ENCODE results near the gene FIGNL1. TPM values are rescaled to one million over a fixed set of nuclear protein-coding genes. Genes with fewer than 3 reads are reported as not detected.

FIGNL1 gene
- polyA plus RNA-seq, 1 experiment: 8.3 TPM

DNA sequence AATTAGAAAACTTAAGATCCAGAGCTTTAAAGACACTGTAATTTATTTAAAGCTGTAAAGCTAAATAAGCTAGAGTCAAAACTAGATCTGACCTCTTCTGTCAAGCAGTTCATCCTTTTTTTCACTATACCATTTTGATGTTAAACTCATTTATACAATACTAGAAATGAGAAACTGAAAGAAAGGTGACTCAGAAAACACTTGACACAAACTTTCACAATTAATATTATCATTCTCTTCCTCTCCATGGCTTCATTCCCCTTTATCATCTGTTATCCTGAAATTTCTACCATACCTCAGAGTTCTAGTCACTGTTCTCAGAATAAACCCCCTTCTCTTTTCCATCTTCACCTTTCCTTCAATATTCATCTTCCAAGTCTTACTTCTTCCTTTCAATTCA, 1.3 kb downstream of the FIGNL1 start:
- no peak for DNase-seq (ENCODE audit: low read depth)
- CTCF ChIA-PET: interaction anchor here (1.4 kb wide), 1 partner anchor 19 kb away, joined by 4 read pairs; no protein-coding TSS in a partner anchor
- TF ChIP-seq, protein P1, sequence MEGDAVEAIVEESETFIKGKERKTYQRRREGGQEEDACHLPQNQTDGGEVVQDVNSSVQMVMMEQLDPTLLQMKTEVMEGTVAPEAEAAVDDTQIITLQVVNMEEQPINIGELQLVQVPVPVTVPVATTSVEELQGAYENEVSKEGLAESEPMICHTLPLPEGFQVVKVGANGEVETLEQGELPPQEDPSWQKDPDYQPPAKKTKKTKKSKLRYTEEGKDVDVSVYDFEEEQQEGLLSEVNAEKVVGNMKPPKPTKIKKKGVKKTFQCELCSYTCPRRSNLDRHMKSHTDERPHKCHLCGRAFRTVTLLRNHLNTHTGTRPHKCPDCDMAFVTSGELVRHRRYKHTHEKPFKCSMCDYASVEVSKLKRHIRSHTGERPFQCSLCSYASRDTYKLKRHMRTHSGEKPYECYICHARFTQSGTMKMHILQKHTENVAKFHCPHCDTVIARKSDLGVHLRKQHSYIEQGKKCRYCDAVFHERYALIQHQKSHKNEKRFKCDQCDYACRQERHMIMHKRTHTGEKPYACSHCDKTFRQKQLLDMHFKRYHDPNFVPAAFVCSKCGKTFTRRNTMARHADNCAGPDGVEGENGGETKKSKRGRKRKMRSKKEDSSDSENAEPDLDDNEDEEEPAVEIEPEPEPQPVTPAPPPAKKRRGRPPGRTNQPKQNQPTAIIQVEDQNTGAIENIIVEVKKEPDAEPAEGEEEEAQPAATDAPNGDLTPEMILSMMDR (IDR thresholded peaks at IDR 0.05; ENCODE audit: insufficient read depth, low read depth, low read length): no peak
- POLR2A ChIA-PET: no interaction called here
- peaks cover 1% of the 10 kb centered on the region; the same call in 1 of the 2 replicates for H3K27me3 ChIP-seq (ENCODE audit: control insufficient read depth, insufficient read depth, low read length)
- peaks cover 2% of the 10 kb centered on the region for H3K36me3 ChIP-seq (ENCODE audit: control insufficient read depth, insufficient read depth, low read length)
- H3K4me3 ChIP-seq (ENCODE audit: low read depth, low read length): no peak overlapping the region

DNA sequence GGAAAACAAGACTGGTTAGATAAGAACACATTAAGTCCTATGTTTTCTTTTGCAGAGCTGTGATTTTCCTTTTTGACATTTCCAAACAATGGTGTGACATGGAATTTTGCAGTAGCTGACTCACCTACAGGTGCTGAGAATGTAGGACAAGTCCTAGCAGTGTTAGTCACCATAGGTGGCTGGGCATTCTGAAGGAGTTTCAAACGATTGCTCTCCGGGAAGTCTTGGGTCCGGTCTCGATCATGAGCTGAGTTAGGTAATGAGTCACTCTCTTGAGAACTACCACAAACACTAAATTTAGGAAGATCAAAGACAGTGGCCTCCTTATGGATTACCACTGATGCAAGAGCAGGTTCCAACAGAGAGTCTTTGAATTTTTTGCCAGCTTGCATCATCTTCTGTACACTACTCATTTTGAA, 3.6 kb downstream of the FIGNL1 start:
- peaks cover 2% of the 10 kb centered on the region for H3K36me3 ChIP-seq (ENCODE audit: control insufficient read depth, insufficient read depth, low read length)
- DNase-seq (ENCODE audit: low read depth): no peak
- H3K27me3 ChIP-seq (ENCODE audit: control insufficient read depth, insufficient read depth, low read length): no peaks in the 10 kb centered on the region
- H3K4me3 ChIP-seq (ENCODE audit: low read depth, low read length): no peak overlapping the region
- ChIA-PET CTCF (interaction anchor here (2.0 kb wide), 1 partner anchor 28 kb away, joined by 8 read pairs; no protein-coding TSS in a partner anchor), POLR2A (no interaction called here)
- TF ChIP-seq, protein P1 (IDR thresholded peaks at IDR 0.05; ENCODE audit: insufficient read depth, low read depth, low read length): no peak

DNA sequence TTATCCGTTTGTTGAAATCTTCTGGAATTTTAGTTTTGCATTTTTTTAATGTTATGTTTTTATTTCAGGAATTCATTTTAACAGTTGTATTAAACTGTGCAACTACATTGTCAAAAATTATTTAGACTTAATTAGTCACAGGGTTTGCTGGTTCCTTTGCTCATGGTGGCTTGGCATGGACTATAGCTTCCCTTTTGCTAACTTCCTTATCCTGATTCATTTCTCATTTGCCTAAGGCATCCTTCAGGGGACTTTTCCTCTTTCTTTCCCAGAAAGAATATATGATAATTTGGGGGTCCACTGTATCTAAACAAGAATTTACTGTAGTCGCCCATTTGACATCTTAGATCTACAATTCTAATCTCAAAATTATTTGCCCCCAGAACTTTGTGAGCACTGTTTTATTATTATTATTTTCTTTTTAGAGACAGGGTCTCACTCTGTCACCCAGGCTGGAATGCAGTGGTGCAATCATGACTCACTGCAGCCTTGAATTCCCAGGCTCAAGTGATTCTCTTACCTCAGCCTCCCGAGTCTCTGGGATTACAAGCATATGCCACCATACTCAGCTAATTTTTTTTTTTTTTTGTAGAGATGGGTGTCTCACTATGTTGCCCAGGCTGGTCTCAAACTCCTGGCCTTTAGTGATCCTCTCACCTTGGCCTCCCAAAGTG, 13.9 kb downstream of the FIGNL1 start:
- Histone ChIP-seq H3K27me3 (ENCODE audit: control insufficient read depth, insufficient read depth, low read length) (no peaks in the 10 kb centered on the region), H3K4me3 (ENCODE audit: low read depth, low read length) (no peak overlapping the region), H3K36me3 (ENCODE audit: control insufficient read depth, insufficient read depth, low read length) (peaks cover 2% of the 10 kb centered on the region; the same call in 1 of the 2 replicates)
- POLR2A ChIA-PET: no interaction called here
- peak; percentile 21 for DNase-seq (ENCODE audit: low read depth)
- CTCF ChIA-PET: interaction anchor here (0.8 to 2.0 kb wide), 2 partner anchors 9 to 31 kb away, joined by 3 to 5 read pairs; no protein-coding TSS in a partner anchor
- TF ChIP-seq, protein P1 (IDR thresholded peaks at IDR 0.05; ENCODE audit: insufficient read depth, low read depth, low read length): no peak

DNA sequence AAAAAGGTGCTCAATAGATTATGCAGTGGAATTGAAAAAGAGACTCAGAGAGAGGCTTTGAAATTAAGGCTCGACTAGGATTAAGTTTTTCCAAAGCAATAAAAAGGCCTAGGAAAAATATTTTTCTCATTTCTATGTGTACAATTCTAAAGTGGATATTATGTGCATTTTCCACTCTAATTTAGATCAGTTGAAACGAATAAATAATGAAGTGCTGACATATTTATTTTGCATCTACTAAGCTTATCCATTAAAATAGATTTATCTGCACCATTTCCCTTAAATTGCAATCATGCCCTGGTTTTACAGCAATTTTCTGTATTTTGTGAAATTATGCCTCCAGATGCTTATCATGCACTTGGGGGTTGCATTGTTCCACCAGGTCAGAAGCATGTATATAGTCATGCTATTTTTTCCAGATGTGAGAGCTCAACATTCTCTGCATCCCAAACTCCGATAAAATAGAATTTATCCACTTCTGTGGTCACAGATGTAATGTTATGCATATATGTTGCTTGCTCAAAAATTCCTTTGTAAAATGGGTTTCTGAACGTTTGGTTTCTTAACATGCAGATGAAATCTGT, 18.3 kb downstream of the FIGNL1 start:
- H3K4me3 ChIP-seq (ENCODE audit: low read depth, low read length): no peak overlapping the region
- CTCF ChIA-PET: interaction anchor here (0.8 kb wide), 1 partner anchor 14 kb away, joined by 3 read pairs; no protein-coding TSS in a partner anchor
- no peak for DNase-seq (ENCODE audit: low read depth)

DNA sequence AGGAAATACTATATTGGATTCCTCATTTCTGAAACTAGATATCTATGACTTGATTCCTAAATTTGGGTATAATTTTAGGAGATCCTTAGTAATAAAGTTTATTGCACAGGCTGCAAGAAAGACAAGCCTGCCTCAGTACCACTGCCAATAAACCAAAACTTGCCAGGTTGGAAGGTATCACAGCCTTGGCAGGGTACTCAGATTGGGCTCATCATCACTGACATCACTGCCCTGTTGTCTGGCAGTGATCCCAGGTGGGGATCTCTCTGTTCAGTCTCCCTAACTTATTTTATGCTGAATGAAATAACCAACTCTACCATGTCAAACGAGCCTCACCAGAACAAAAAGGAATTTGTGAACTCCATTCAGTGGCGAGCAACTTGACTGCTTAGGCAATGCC, 18.8 kb downstream of the FIGNL1 start:
- ChIA-PET CTCF (interaction anchor here (0.8 kb wide), 1 partner anchor 13 kb away, joined by 3 read pairs; no protein-coding TSS in a partner anchor), POLR2A (no interaction called here)
- no peak for DNase-seq (ENCODE audit: low read depth)
- Histone ChIP-seq H3K4me3 (ENCODE audit: low read depth, low read length) (no peak overlapping the region), H3K36me3 (ENCODE audit: control insufficient read depth, insufficient read depth, low read length) (no peaks in the 10 kb centered on the region), H3K27me3 (ENCODE audit: control insufficient read depth, insufficient read depth, low read length) (no peaks in the 10 kb centered on the region)
- TF ChIP-seq, protein P1 (IDR thresholded peaks at IDR 0.05; ENCODE audit: insufficient read depth, low read depth, low read length): no peak

More for the DNA sequence above, 18.3 kb downstream of the FIGNL1 start:
- Histone ChIP-seq H3K36me3 (ENCODE audit: control insufficient read depth, insufficient read depth, low read length) (no peaks in the 10 kb centered on the region), H3K27me3 (ENCODE audit: control insufficient read depth, insufficient read depth, low read length) (no peaks in the 10 kb centered on the region)
- TF ChIP-seq, protein P1 (IDR thresholded peaks at IDR 0.05; ENCODE audit: insufficient read depth, low read depth, low read length): no peak
- POLR2A ChIA-PET: no interaction called here
